ENCODE measurements around the gene IFITM1. TPM values are rescaled to one million over a fixed set of nuclear protein-coding genes. Genes with fewer than 3 reads are reported as not detected.

IFITM1 gene
- polyA plus RNA-seq, 1 donor from 2014 or later: 0.35 TPM

DNA sequence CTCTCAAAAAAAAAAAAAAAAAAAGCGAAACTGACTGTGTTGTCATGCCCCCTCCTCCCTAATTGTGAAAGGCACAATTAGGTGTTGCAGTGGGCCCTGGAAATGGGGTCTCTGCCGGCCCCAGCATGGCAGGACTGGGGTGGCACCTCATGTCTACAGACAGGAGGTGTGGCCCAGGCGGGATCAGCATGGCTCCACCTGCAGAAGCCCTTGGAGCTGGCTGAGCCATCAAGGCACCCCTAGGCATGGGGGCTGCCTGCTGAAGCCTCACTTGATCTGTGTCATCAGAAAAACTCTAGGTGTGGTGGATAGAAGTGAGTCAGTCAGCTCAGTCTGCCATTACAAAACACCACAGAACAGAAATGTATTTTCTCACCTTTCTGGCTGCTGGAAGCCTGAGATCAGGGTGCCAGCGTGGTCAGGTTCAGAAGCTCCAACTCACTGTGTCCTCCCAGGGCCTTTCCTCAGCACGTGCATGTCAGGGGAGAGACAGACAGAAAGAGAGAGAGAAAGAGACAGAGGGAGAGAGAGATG lies 45.4 kb downstream of the IFITM1 start:
- Histone ChIP-seq H3K36me3 (ENCODE audit: insufficient read depth, low read length) (no peaks in the 10 kb centered on the region), H3K9ac (ENCODE audit: low read length) (no peak overlapping the region), H3K9me3 (ENCODE audit: low read length) (no peaks in the 10 kb centered on the region), H2AFZ (ENCODE audit: low read depth, low read length) (no peak overlapping the region), H3K27ac (ENCODE audit: low read length) (no peak overlapping the region), H3K79me2 (replicated peaks; ENCODE audit: insufficient read depth, low read length) (no peaks in the 10 kb centered on the region), H4K20me1 (ENCODE audit: insufficient read depth) (no peaks in the 10 kb centered on the region), H3K4me2 (ENCODE audit: low read length) (no peak overlapping the region), H3K9me2 (ENCODE audit: insufficient read depth, low read length) (no peaks in the 10 kb centered on the region), H3F3A (ENCODE audit: insufficient read depth, low read length, poor library complexity, severe bottlenecking) (no peaks in the 10 kb centered on the region), H3K27me3 (ENCODE audit: insufficient read depth, low read depth, low read length) (no peaks in the 10 kb centered on the region), H3K4me3 (ENCODE audit: low read length) (no peak overlapping the region)
- TF ChIP-seq POLR2AphosphoS5 (IDR thresholded peaks at IDR 0.05) (no peak), TAF1 (IDR thresholded peaks at IDR 0.05; ENCODE audit: low read depth) (no peak), EP300 (conservative IDR thresholded peaks at IDR 0.05; ENCODE audit: poor library complexity, severe bottlenecking) (no peak), MXI1 (conservative IDR thresholded peaks at IDR 0.05; ENCODE audit: poor library complexity, severe bottlenecking) (no peak), EZH2 (IDR thresholded peaks at IDR 0.05; ENCODE audit: borderline replicate concordance, insufficient read depth, low read length, poor library complexity, severe bottlenecking) (no peak), RAD21 (conservative IDR thresholded peaks at IDR 0.05) (no peak), SMC3 (conservative IDR thresholded peaks at IDR 0.05; ENCODE audit: poor library complexity) (no peak)
- TF ChIP-seq, protein P1, sequence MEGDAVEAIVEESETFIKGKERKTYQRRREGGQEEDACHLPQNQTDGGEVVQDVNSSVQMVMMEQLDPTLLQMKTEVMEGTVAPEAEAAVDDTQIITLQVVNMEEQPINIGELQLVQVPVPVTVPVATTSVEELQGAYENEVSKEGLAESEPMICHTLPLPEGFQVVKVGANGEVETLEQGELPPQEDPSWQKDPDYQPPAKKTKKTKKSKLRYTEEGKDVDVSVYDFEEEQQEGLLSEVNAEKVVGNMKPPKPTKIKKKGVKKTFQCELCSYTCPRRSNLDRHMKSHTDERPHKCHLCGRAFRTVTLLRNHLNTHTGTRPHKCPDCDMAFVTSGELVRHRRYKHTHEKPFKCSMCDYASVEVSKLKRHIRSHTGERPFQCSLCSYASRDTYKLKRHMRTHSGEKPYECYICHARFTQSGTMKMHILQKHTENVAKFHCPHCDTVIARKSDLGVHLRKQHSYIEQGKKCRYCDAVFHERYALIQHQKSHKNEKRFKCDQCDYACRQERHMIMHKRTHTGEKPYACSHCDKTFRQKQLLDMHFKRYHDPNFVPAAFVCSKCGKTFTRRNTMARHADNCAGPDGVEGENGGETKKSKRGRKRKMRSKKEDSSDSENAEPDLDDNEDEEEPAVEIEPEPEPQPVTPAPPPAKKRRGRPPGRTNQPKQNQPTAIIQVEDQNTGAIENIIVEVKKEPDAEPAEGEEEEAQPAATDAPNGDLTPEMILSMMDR (IDR thresholded peaks at IDR 0.05; ENCODE audit: poor library complexity, severe bottlenecking): no peak
- TF ChIP-seq, protein P2, sequence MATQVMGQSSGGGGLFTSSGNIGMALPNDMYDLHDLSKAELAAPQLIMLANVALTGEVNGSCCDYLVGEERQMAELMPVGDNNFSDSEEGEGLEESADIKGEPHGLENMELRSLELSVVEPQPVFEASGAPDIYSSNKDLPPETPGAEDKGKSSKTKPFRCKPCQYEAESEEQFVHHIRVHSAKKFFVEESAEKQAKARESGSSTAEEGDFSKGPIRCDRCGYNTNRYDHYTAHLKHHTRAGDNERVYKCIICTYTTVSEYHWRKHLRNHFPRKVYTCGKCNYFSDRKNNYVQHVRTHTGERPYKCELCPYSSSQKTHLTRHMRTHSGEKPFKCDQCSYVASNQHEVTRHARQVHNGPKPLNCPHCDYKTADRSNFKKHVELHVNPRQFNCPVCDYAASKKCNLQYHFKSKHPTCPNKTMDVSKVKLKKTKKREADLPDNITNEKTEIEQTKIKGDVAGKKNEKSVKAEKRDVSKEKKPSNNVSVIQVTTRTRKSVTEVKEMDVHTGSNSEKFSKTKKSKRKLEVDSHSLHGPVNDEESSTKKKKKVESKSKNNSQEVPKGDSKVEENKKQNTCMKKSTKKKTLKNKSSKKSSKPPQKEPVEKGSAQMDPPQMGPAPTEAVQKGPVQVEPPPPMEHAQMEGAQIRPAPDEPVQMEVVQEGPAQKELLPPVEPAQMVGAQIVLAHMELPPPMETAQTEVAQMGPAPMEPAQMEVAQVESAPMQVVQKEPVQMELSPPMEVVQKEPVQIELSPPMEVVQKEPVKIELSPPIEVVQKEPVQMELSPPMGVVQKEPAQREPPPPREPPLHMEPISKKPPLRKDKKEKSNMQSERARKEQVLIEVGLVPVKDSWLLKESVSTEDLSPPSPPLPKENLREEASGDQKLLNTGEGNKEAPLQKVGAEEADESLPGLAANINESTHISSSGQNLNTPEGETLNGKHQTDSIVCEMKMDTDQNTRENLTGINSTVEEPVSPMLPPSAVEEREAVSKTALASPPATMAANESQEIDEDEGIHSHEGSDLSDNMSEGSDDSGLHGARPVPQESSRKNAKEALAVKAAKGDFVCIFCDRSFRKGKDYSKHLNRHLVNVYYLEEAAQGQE (IDR thresholded peaks at IDR 0.05; ENCODE audit: borderline replicate concordance): no peak

DNA sequence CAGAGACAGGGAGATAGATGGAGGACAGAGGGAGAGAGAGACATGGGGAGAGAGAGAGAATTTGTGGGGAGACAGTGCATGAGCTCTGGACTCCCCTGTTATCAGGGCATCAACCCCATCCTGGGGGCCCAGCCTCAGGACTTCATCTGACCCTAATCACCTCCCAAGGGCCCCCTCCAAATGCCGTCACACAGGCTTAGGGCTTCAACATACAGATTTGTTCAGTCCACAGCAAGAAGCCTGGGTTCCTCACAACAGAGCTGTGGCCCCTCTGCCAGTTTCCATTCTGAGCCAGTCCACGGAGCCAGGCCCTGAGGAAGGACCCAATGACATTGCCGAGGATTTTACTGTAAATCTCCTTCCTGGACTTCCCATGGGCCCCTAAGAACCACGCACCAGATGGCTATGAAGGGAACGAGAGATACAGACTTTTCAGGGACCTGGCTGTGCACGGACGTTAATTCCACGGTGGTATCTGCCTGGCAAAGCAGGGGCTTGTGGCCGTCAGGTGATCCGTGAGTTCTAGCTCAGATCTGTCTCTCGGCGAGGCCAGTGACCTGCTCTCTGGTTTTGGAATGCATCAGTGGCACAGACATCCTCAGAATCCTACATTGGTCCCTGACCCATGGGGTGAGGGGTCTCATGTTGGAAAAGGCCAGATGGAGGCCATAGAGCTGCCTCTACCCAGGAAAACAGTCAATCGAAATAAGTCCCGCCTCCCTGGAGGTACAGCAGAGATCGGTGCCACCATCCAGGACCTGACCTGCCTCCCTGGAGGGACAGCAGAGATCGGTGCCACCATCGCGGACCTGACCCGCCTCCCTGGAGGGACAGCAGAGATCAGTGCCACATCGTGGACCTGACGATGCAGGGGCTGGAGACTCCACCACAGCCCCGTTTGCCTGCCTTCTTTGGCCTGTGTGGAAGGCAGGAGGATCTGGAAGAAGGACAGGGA lies 46.8 kb downstream of the IFITM1 start:
- Histone ChIP-seq H3F3A (ENCODE audit: insufficient read depth, low read length, poor library complexity, severe bottlenecking) (no peaks in the 10 kb centered on the region), H3K9ac (ENCODE audit: low read length) (no peak overlapping the region), H3K4me2 (ENCODE audit: low read length) (no peak overlapping the region), H3K9me3 (ENCODE audit: low read length) (no peaks in the 10 kb centered on the region), H4K20me1 (ENCODE audit: insufficient read depth) (no peaks in the 10 kb centered on the region), H3K9me2 (ENCODE audit: insufficient read depth, low read length) (no peaks in the 10 kb centered on the region), H3K36me3 (ENCODE audit: insufficient read depth, low read length) (no peaks in the 10 kb centered on the region), H3K27me3 (ENCODE audit: insufficient read depth, low read depth, low read length) (no peaks in the 10 kb centered on the region), H3K27ac (ENCODE audit: low read length) (no peak overlapping the region), H3K79me2 (replicated peaks; ENCODE audit: insufficient read depth, low read length) (no peaks in the 10 kb centered on the region), H3K4me3 (ENCODE audit: low read length) (no peak overlapping the region), H2AFZ (ENCODE audit: low read depth, low read length) (no peak overlapping the region)
- TF ChIP-seq EP300 (conservative IDR thresholded peaks at IDR 0.05; ENCODE audit: poor library complexity, severe bottlenecking): no peak
- TF ChIP-seq TAF1 (IDR thresholded peaks at IDR 0.05; ENCODE audit: low read depth): no peak
- TF ChIP-seq MXI1 (conservative IDR thresholded peaks at IDR 0.05; ENCODE audit: poor library complexity, severe bottlenecking): no peak
- TF ChIP-seq, protein P1 (IDR thresholded peaks at IDR 0.05; ENCODE audit: poor library complexity, severe bottlenecking): no peak
- no peak for TF ChIP-seq POLR2AphosphoS5 (IDR thresholded peaks at IDR 0.05)
- TF ChIP-seq SMC3 (conservative IDR thresholded peaks at IDR 0.05; ENCODE audit: poor library complexity): no peak
- no peak for TF ChIP-seq EZH2 (IDR thresholded peaks at IDR 0.05; ENCODE audit: borderline replicate concordance, insufficient read depth, low read length, poor library complexity, severe bottlenecking)
- TF ChIP-seq, protein P2 (IDR thresholded peaks at IDR 0.05; ENCODE audit: borderline replicate concordance): no peak
- no peak for TF ChIP-seq RAD21 (conservative IDR thresholded peaks at IDR 0.05)

Measured in neural cell (in vitro differentiated cells).